BLaER1 treated with 17β-estradiol and CSF1 and Interleukin-3, amounts not matched to agents 10 nM and 100 nM (cell line): ENCODE results near the gene NDUFA1.
"Not testable (repeated sequence)": the region's sequence is repeated elsewhere in the genome, so short reads cannot be mapped to it uniquely, and the experiment has no call there.

Source experiments
- H3K27ac ChIP-seq, 11 experiments: shearing (Covaris generic); formaldehyde crosslinking; 2 replicates each; pipeline ENCODE4 v1.8.1; 2022
- H3K27me3 ChIP-seq, 11 experiments: shearing (Covaris generic); formaldehyde crosslinking; 2 replicates each; pipeline ENCODE4 v1.8.1; 2022
- H3K36me3 ChIP-seq, 11 experiments: shearing (Covaris generic); formaldehyde crosslinking; 2 replicates each; pipeline ENCODE4 v1.8.1; 2022
- H3K4me1 ChIP-seq, 10 experiments: shearing (Covaris generic); formaldehyde crosslinking; 2 replicates each; pipeline ENCODE4 v1.8.1; 2022
- H3K4me2 ChIP-seq, 11 experiments: shearing (Covaris generic); formaldehyde crosslinking; 2 replicates each; pipeline ENCODE4 v1.8.1; 2022
- H3K4me3 ChIP-seq, 10 experiments: shearing (Covaris generic); formaldehyde crosslinking; 2 replicates each; pipeline ENCODE4 v1.8.1; 2022
- H3K9ac ChIP-seq, 11 experiments: shearing (Covaris generic); formaldehyde crosslinking; 2 replicates each; pipeline ENCODE4 v1.8.1; 2022
- H3K9me3 ChIP-seq, 11 experiments: shearing (Covaris generic); formaldehyde crosslinking; replicated peaks in 1 of 11; 2 replicates each; pipeline ENCODE4 v1.8.1; 2022
- H4K20me1 ChIP-seq, 11 experiments: shearing (Covaris generic); formaldehyde crosslinking; 2 replicates each; pipeline ENCODE4 v1.8.1; 2022
- Cebpa-rat ChIP-seq, 11 experiments: shearing (Covaris generic); IDR thresholded peaks; 2 replicates each; pipeline ENCODE4 v1.8.1; 2022

Gene NDUFA1

GRCh38 chrX:119870626-119871131 is 953 bp upstream of the NDUFA1 start:
- Histone ChIP-seq H3K36me3 (peaks cover 5 to 26% (median 13%) of the 10 kb centered on the region in 11 experiments; a peak in 15 of 22 replicates), H3K27me3 (no peaks in the 10 kb centered on the region), H3K4me3 (peak overlapping the region; percentile 62 to 78 (median 72)), H3K9ac (peak overlapping the region; percentile 85 to 94 (median 90)), H3K9me3 (peaks cover 0 to 15% (median 6%) of the 10 kb centered on the region in 11 experiments; a peak in 8 of 22 replicates), H4K20me1 (peaks cover 5 to 45% (median 26%) of the 10 kb centered on the region in 11 experiments; a peak in 19 of 22 replicates), H3K27ac (peak overlapping the region; percentile 89 to 95 (median 92)), H3K4me2 (peak overlapping the region; percentile 66 to 89 (median 75)), H3K4me1 (peaks cover 8 to 22% (median 13%) of the 10 kb centered on the region in 10 experiments; a peak in 17 of 20 replicates)
- TF ChIP-seq Cebpa-rat (IDR thresholded peaks at IDR 0.05), result no peak

- Histone ChIP-seq H4K20me1 (peaks cover 10 to 50% (median 32%) of the 10 kb centered on the region in 11 experiments; a peak in 19 of 22 replicates), H3K4me2 (peak overlapping the region; percentile 66 to 89 (median 75); a peak in 21 of 22 replicates), H3K9ac (peak overlapping the region; percentile 85 to 94 (median 90)), H3K4me1 (peaks cover 8 to 22% (median 13%) of the 10 kb centered on the region in 10 experiments; a peak in 17 of 20 replicates), H3K9me3 (peaks cover 0 to 15% (median 6%) of the 10 kb centered on the region in 11 experiments; a peak in 8 of 22 replicates), H3K36me3 (peaks cover 6 to 32% (median 18%) of the 10 kb centered on the region in 11 experiments; a peak in 16 of 22 replicates), H3K4me3 (peak overlapping the region; percentile 62 to 78 (median 72)), H3K27me3 (no peaks in the 10 kb centered on the region), H3K27ac (peak overlapping the region; percentile 89 to 95 (median 92))
- no peak; a peak in 1 of 22 replicates for TF ChIP-seq Cebpa-rat (IDR thresholded peaks at IDR 0.05)
Measured at GRCh38 chrX:119871245-119871598, 410 bp upstream of the NDUFA1 start.

GRCh38 chrX:119878740-119879139 is 7.1 kb downstream of the NDUFA1 start:
- peaks cover 5 to 61% (median 30%) of the 10 kb centered on the region in 11 experiments; a peak in 17 of 22 replicates for H4K20me1 ChIP-seq
- H3K27ac ChIP-seq, result no peak overlapping the region
- peaks cover 4 to 17% (median 13%) of the 10 kb centered on the region in 10 experiments; a peak in 14 of 20 replicates for H3K4me1 ChIP-seq
- no peaks in the 10 kb centered on the region for H3K27me3 ChIP-seq
- no peaks in the 10 kb centered on the region for H3K9me3 ChIP-seq
- no peak overlapping the region for H3K9ac ChIP-seq
- no peak overlapping the region for H3K4me3 ChIP-seq
- peaks cover 23 to 50% (median 36%) of the 10 kb centered on the region in 11 experiments; a peak in 18 of 22 replicates for H3K36me3 ChIP-seq
- no peak for TF ChIP-seq Cebpa-rat (IDR thresholded peaks at IDR 0.05)
- H3K4me2 ChIP-seq, result no peak overlapping the region

- no peak overlapping the region for H3K4me3 ChIP-seq
- H4K20me1 ChIP-seq, result peaks cover 5 to 47% (median 19%) of the 10 kb centered on the region in 11 experiments; a peak in 17 of 22 replicates
- TF ChIP-seq Cebpa-rat (IDR thresholded peaks at IDR 0.05), result no peak
- H3K36me3 ChIP-seq, result peaks cover 21 to 36% (median 28%) of the 10 kb centered on the region in 11 experiments; a peak in 18 of 22 replicates
- peaks cover 0 to 15% (median 12%) of the 10 kb centered on the region in 10 experiments; a peak in 13 of 20 replicates for H3K4me1 ChIP-seq
- 0 out of 22 replicates have a peak overlapping the region, but pooled peaks of 1 of the 11 experiments have one; percentile 39 for H3K27ac ChIP-seq
- H3K9me3 ChIP-seq, result no peaks in the 10 kb centered on the region
- peak overlapping the region in 4 of 11 experiments; percentile 2 to 22 (median 11); a peak in 5 of 22 replicates for H3K4me2 ChIP-seq
- H3K9ac ChIP-seq, result no peak overlapping the region
- H3K27me3 ChIP-seq, result no peaks in the 10 kb centered on the region
Measured at GRCh38 chrX:119880076-119880475, 8.4 kb downstream of the NDUFA1 start.

- peak overlapping the region in 3 of 11 experiments; percentile 2 to 22 (median 17); a peak in 4 of 22 replicates for H3K4me2 ChIP-seq
Measured at GRCh38 chrX:119880552-119881437, 9.2 kb downstream of the NDUFA1 start.

GRCh38 chrX:119885554-119886428 is 14.2 kb downstream of the NDUFA1 start:
- no peaks in the 10 kb centered on the region; a peak in 1 of 22 replicates for H4K20me1 ChIP-seq
- peaks cover 0 to 15% (median 4%) of the 10 kb centered on the region in 11 experiments; a peak in 14 of 22 replicates for H3K27me3 ChIP-seq
- H3K9ac ChIP-seq, result no peak overlapping the region
- peaks cover 0 to 6% (median 0%) of the 10 kb centered on the region in 10 experiments; a peak in 4 of 20 replicates for H3K4me1 ChIP-seq
- no peaks in the 10 kb centered on the region for H3K36me3 ChIP-seq
- H3K4me2 ChIP-seq, result 0 out of 22 replicates have a peak overlapping the region, but pooled peaks of 2 of the 11 experiments have one; percentile 6 to 20
- no peak for TF ChIP-seq Cebpa-rat (IDR thresholded peaks at IDR 0.05)
- H3K27ac ChIP-seq, result no peak overlapping the region
- peaks cover 0 to 10% (median 7%) of the 10 kb centered on the region in 11 experiments; a peak in 9 of 22 replicates for H3K9me3 ChIP-seq
- no peak overlapping the region for H3K4me3 ChIP-seq

More at GRCh38 chrX:119880552-119881437, 9.2 kb downstream of the NDUFA1 start:
- peaks cover 14 to 29% (median 21%) of the 10 kb centered on the region in 11 experiments; a peak in 18 of 22 replicates for H3K36me3 ChIP-seq
- H4K20me1 ChIP-seq, result peaks cover 5 to 40% (median 11%) of the 10 kb centered on the region in 11 experiments; a peak in 15 of 22 replicates
- no peak overlapping the region for H3K9ac ChIP-seq
- H3K4me1 ChIP-seq, result peaks cover 0 to 15% (median 12%) of the 10 kb centered on the region in 10 experiments; a peak in 13 of 20 replicates
- peak overlapping the region in 1 of 11 experiments; percentile 39; a peak in 1 of 22 replicates for H3K27ac ChIP-seq
- no peaks in the 10 kb centered on the region for H3K27me3 ChIP-seq
- TF ChIP-seq Cebpa-rat (IDR thresholded peaks at IDR 0.05), result no peak
- peaks cover 0 to 5% (median 3%) of the 10 kb centered on the region in 11 experiments; a peak in 9 of 22 replicates for H3K9me3 ChIP-seq
- H3K4me3 ChIP-seq, result no peak overlapping the region

- Histone ChIP-seq H3K9ac (peak overlapping the region in 2 of 11 experiments; percentile 24 to 53; a peak in 3 of 22 replicates), H3K27ac (no peak overlapping the region), H3K4me3 (peak overlapping the region; percentile 14 to 59 (median 44); a peak in 13 of 20 replicates), H3K4me1 (peaks cover 0 to 6% (median 1%) of the 10 kb centered on the region in 10 experiments; a peak in 3 of 20 replicates), H3K9me3 (peaks cover 0 to 10% (median 7%) of the 10 kb centered on the region in 11 experiments; a peak in 9 of 22 replicates), H3K27me3 (peaks cover 0 to 15% (median 4%) of the 10 kb centered on the region in 11 experiments; a peak in 14 of 22 replicates), H3K36me3 (no peaks in the 10 kb centered on the region), H3K4me2 (peak overlapping the region; percentile 40 to 73 (median 54); a peak in 18 of 22 replicates), H4K20me1 (no peaks in the 10 kb centered on the region)
- TF ChIP-seq Cebpa-rat (IDR thresholded peaks at IDR 0.05), result no peak
Measured at GRCh38 chrX:119887721-119888425, 16.2 kb downstream of the NDUFA1 start.

GRCh38 chrX:119890626-119891025 is 19.0 kb downstream of the NDUFA1 start:
- not testable (repeated sequence) for H3K9me3 ChIP-seq, H3K4me3 ChIP-seq

GRCh38 chrX:119891961-119892692 is 20.5 kb downstream of the NDUFA1 start:
- H3K27me3 ChIP-seq, result peaks cover 0 to 15% (median 4%) of the 10 kb centered on the region in 11 experiments; a peak in 14 of 22 replicates
- H3K9me3 ChIP-seq, H3K4me2 ChIP-seq, H3K36me3 ChIP-seq, H3K4me3 ChIP-seq, H3K27ac ChIP-seq, H3K9ac ChIP-seq, H3K4me1 ChIP-seq, H4K20me1 ChIP-seq: not testable (repeated sequence)

More at GRCh38 chrX:119890626-119891025, 19.0 kb downstream of the NDUFA1 start:
- H3K9ac ChIP-seq, H4K20me1 ChIP-seq, H3K4me2 ChIP-seq, H3K4me1 ChIP-seq, H3K27ac ChIP-seq, H3K36me3 ChIP-seq: not testable (repeated sequence)
- peaks cover 0 to 15% (median 4%) of the 10 kb centered on the region in 11 experiments; a peak in 14 of 22 replicates for H3K27me3 ChIP-seq
